ENCODE data around the gene SRRM3.
A peak's percentile ranks its signal among the peaks of the same experiment; 100 is the strongest.

The SRRM3 gene

GRCh38 chr7:76293407-76293901, 91.8 kb downstream of the SRRM3 start:
- H3K9me2 ChIP-seq (ENCODE audit: low read depth, low read length), result no peaks in the 10 kb centered on the region
- TF ChIP-seq CTCF (IDR thresholded peaks at IDR 0.05; ENCODE audit: low read length) (no peak), EZH2 (IDR thresholded peaks at IDR 0.05; ENCODE audit: borderline replicate concordance, low read length) (no peak)
- H3K4me1 ChIP-seq (ENCODE audit: insufficient read depth, low read length, severe bottlenecking), result peaks cover 7% of the 10 kb centered on the region
- H3K36me3 ChIP-seq (ENCODE audit: insufficient read depth, low read length), result no peaks in the 10 kb centered on the region
- no peaks in the 10 kb centered on the region for H3K9me3 ChIP-seq (ENCODE audit: low read length)
- no peak overlapping the region for H2AFZ ChIP-seq (ENCODE audit: low read length)
- no peaks in the 10 kb centered on the region for H3F3A ChIP-seq (ENCODE audit: insufficient read depth, low read length)
- no peak overlapping the region for H3K4me2 ChIP-seq (ENCODE audit: low read length)
- no peaks in the 10 kb centered on the region for H4K20me1 ChIP-seq (ENCODE audit: insufficient read depth, low read length)
- peaks cover 15% of the 10 kb centered on the region for H3K27me3 ChIP-seq (ENCODE audit: insufficient read depth, low read length)
- no peak overlapping the region for H3K9ac ChIP-seq (ENCODE audit: low read length)
- no peak overlapping the region for H3K27ac ChIP-seq (ENCODE audit: low read depth, low read length, poor library complexity, severe bottlenecking)
- no peaks in the 10 kb centered on the region for H3K79me2 ChIP-seq (ENCODE audit: insufficient read depth, low read length)
- no peak overlapping the region for H3K4me3 ChIP-seq (ENCODE audit: low read depth, low read length, poor library complexity, severe bottlenecking)

GRCh38 chr7:76294344-76295024, 92.8 kb downstream of the SRRM3 start:
- Histone ChIP-seq H2AFZ (ENCODE audit: low read length) (no peak overlapping the region), H3K36me3 (ENCODE audit: insufficient read depth, low read length) (no peaks in the 10 kb centered on the region), H3F3A (ENCODE audit: insufficient read depth, low read length) (no peaks in the 10 kb centered on the region), H3K4me2 (ENCODE audit: low read length) (0 out of 2 replicates have a peak overlapping the region, but pooled peaks have one; percentile 20), H4K20me1 (ENCODE audit: insufficient read depth, low read length) (no peaks in the 10 kb centered on the region), H3K9ac (ENCODE audit: low read length) (no peak overlapping the region), H3K79me2 (ENCODE audit: insufficient read depth, low read length) (no peaks in the 10 kb centered on the region), H3K27me3 (ENCODE audit: insufficient read depth, low read length) (peaks cover 15% of the 10 kb centered on the region), H3K9me3 (ENCODE audit: low read length) (no peaks in the 10 kb centered on the region), H3K4me1 (ENCODE audit: insufficient read depth, low read length, severe bottlenecking) (peaks cover 7% of the 10 kb centered on the region), H3K27ac (ENCODE audit: low read depth, low read length, poor library complexity, severe bottlenecking) (no peak overlapping the region), H3K9me2 (ENCODE audit: low read depth, low read length) (no peaks in the 10 kb centered on the region), H3K4me3 (ENCODE audit: low read depth, low read length, poor library complexity, severe bottlenecking) (no peak overlapping the region)
- no peak for TF ChIP-seq EZH2 (IDR thresholded peaks at IDR 0.05; ENCODE audit: borderline replicate concordance, low read length)

- Histone ChIP-seq H3K79me2 (ENCODE audit: insufficient read depth, low read length) (no peaks in the 10 kb centered on the region), H2AFZ (ENCODE audit: low read length) (no peak overlapping the region), H3K4me1 (ENCODE audit: insufficient read depth, low read length, severe bottlenecking) (peaks cover 8% of the 10 kb centered on the region), H3F3A (ENCODE audit: insufficient read depth, low read length) (no peaks in the 10 kb centered on the region), H3K9me3 (ENCODE audit: low read length) (no peaks in the 10 kb centered on the region), H3K27ac (ENCODE audit: low read depth, low read length, poor library complexity, severe bottlenecking) (no peak overlapping the region), H3K27me3 (ENCODE audit: insufficient read depth, low read length) (peaks cover 15% of the 10 kb centered on the region), H3K4me2 (ENCODE audit: low read length) (no peak overlapping the region), H3K36me3 (ENCODE audit: insufficient read depth, low read length) (no peaks in the 10 kb centered on the region), H3K9me2 (ENCODE audit: low read depth, low read length) (no peaks in the 10 kb centered on the region), H3K9ac (ENCODE audit: low read length) (no peak overlapping the region), H4K20me1 (ENCODE audit: insufficient read depth, low read length) (no peaks in the 10 kb centered on the region), H3K4me3 (ENCODE audit: low read depth, low read length, poor library complexity, severe bottlenecking) (no peak overlapping the region)
- TF ChIP-seq CTCF (IDR thresholded peaks at IDR 0.05; ENCODE audit: low read length) (no peak), EZH2 (IDR thresholded peaks at IDR 0.05; ENCODE audit: borderline replicate concordance, low read length) (no peak)
Measured at GRCh38 chr7:76296743-76297740, 95.3 kb downstream of the SRRM3 start.

Data from OCI-LY1 (cell line).